ENCODE data around the gene CARHSP1. TPM values are rescaled to one million over a fixed set of nuclear protein-coding genes. Genes with fewer than 3 reads are reported as not detected.

The CARHSP1 gene
- total RNA-seq, 2 experiments from 2014 or later: 25.5 to 27.8 TPM

- no peak overlapping the region for H3K27ac Mint-ChIP-seq
- H3K4me3 Mint-ChIP-seq: no peak overlapping the region
- Histone ChIP-seq H3K4me3 (ENCODE audit: low read length) (no peak overlapping the region), H3K27me3 (ENCODE audit: control insufficient read depth in 1 of 2, insufficient read depth in 2 of 2, low read length in 2 of 2) (no peaks in the 10 kb centered on the region), H3K4me1 (ENCODE audit: insufficient read depth, low read length) (peaks cover 8% of the 10 kb centered on the region), H3K27ac (ENCODE audit: low read depth in 1 of 2, low read length in 2 of 2) (no peak overlapping the region), H3K9me3 (ENCODE audit: control insufficient read depth in 1 of 2, insufficient read depth in 1 of 2, low read length in 2 of 2) (no peaks in the 10 kb centered on the region), H3K36me3 (ENCODE audit: insufficient read depth, low read length) (peaks cover 45% of the 10 kb centered on the region)
- no peak for DNase-seq
- H3K4me1 Mint-ChIP-seq (ENCODE audit: low read depth): peaks cover 21% of the 10 kb centered on the region
- H3K36me3 Mint-ChIP-seq (ENCODE audit: low read depth): peaks cover 72% of the 10 kb centered on the region
- intact Hi-C loops (cut with DNase I, micrococcal nuclease): loop anchor here in 1 of 2 experiments (5.0 kb wide), 2 partner anchors 48 to 63 kb away; partner anchors contain the start of genes CARHSP1 and LITAFD
- ChIA-PET POLR2A (interaction anchor here (1.6 kb wide), 1 partner anchor 49 kb away, joined by 6 read pairs; the partner anchor contains the start of gene CARHSP1), CTCF (no interaction called here)
- H3K9me3 Mint-ChIP-seq: no peaks in the 10 kb centered on the region
- no peaks in the 10 kb centered on the region for H3K27me3 Mint-ChIP-seq
- TF ChIP-seq, protein P1, sequence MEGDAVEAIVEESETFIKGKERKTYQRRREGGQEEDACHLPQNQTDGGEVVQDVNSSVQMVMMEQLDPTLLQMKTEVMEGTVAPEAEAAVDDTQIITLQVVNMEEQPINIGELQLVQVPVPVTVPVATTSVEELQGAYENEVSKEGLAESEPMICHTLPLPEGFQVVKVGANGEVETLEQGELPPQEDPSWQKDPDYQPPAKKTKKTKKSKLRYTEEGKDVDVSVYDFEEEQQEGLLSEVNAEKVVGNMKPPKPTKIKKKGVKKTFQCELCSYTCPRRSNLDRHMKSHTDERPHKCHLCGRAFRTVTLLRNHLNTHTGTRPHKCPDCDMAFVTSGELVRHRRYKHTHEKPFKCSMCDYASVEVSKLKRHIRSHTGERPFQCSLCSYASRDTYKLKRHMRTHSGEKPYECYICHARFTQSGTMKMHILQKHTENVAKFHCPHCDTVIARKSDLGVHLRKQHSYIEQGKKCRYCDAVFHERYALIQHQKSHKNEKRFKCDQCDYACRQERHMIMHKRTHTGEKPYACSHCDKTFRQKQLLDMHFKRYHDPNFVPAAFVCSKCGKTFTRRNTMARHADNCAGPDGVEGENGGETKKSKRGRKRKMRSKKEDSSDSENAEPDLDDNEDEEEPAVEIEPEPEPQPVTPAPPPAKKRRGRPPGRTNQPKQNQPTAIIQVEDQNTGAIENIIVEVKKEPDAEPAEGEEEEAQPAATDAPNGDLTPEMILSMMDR (IDR thresholded peaks at IDR 0.05): no peak
- ATAC-seq (ENCODE audit: poor library complexity): no peak
Observed at GRCh38 chr16:8819411-8820034, 49.3 kb downstream of the CARHSP1 start.

- peaks cover 53% of the 10 kb centered on the region for H3K36me3 ChIP-seq (ENCODE audit: insufficient read depth, low read length)
- TF ChIP-seq, protein P1 (IDR thresholded peaks at IDR 0.05): no peak
- ATAC-seq (ENCODE audit: poor library complexity): no peak
- no peak overlapping the region for H3K27ac ChIP-seq (ENCODE audit: low read depth in 1 of 2, low read length in 2 of 2)
- ChIA-PET CTCF (no interaction called here), POLR2A (no interaction called here)
- peaks cover 21% of the 10 kb centered on the region for H3K4me1 Mint-ChIP-seq (ENCODE audit: low read depth)
- H3K4me3 ChIP-seq (ENCODE audit: low read length): no peak overlapping the region
- no peaks in the 10 kb centered on the region for H3K27me3 ChIP-seq (ENCODE audit: control insufficient read depth in 1 of 2, insufficient read depth in 2 of 2, low read length in 2 of 2)
- no peaks in the 10 kb centered on the region for H3K27me3 Mint-ChIP-seq
- peaks cover 8% of the 10 kb centered on the region for H3K4me1 ChIP-seq (ENCODE audit: insufficient read depth, low read length)
- intact Hi-C loops (cut with DNase I, micrococcal nuclease): loop anchor here in 1 of 2 experiments (5.0 kb wide), 2 partner anchors 49 to 64 kb away; partner anchors contain the start of genes CARHSP1 and LITAFD
- no peak overlapping the region for H3K27ac Mint-ChIP-seq
- no peaks in the 10 kb centered on the region for H3K9me3 Mint-ChIP-seq
- H3K9me3 ChIP-seq (ENCODE audit: control insufficient read depth in 1 of 2, insufficient read depth in 1 of 2, low read length in 2 of 2): no peaks in the 10 kb centered on the region
- H3K4me3 Mint-ChIP-seq: no peak overlapping the region
- DNase-seq: no peak
- peaks cover 74% of the 10 kb centered on the region for H3K36me3 Mint-ChIP-seq (ENCODE audit: low read depth)
Observed at GRCh38 chr16:8818504-8819270, 50.1 kb downstream of the CARHSP1 start.

DNA sequence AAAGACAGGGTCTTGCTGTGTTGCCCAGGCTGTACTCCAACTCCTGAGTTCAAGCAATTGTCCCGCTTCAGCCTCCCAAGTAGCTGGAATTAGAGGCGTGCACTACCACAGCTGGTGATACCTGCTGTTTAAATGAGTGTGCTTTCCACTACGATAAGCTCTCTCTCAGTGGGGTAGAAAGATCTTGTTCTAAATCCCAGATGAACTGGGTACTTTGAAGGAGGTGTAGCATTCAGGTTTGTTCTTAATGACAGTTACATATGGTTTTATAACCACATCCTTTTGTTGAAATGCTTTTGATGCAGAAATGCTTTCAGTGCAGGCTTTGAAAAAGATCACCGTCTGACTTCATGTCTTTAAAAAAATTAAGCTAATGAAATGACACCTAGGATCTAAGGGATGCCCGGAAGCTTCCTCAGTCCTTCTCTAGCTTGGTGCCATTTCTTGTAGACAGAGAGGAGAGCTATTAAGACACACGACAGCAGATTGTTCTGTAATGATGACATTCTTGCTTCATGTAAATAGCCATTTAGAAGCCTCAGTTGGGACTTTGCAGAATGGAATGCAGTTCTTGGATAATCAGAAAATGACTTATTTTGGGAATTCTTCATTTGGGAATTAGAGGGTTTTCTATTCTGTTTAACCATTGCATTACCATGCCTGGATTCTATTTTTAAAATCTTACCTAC, 51.7 kb downstream of the CARHSP1 start:
- Histone ChIP-seq H3K4me1 (ENCODE audit: insufficient read depth, low read length) (peaks cover 8% of the 10 kb centered on the region), H3K9me3 (ENCODE audit: control insufficient read depth in 1 of 2, insufficient read depth in 1 of 2, low read length in 2 of 2) (no peaks in the 10 kb centered on the region), H3K4me3 (ENCODE audit: low read length) (no peak overlapping the region), H3K27ac (ENCODE audit: low read depth in 1 of 2, low read length in 2 of 2) (no peak overlapping the region), H3K27me3 (ENCODE audit: control insufficient read depth in 1 of 2, insufficient read depth in 2 of 2, low read length in 2 of 2) (no peaks in the 10 kb centered on the region), H3K36me3 (ENCODE audit: insufficient read depth, low read length) (peaks cover 66% of the 10 kb centered on the region)
- ATAC-seq (ENCODE audit: poor library complexity) (peak; percentile 94), DNase-seq (peak in 3 of 14 experiments; percentile 21 to 62 (median 23))
- CTCF ChIA-PET: interaction anchor here (0.8 kb wide), 1 partner anchor 250 kb away, joined by 3 read pairs; no protein-coding TSS in a partner anchor
- intact Hi-C loops (cut with DNase I, micrococcal nuclease): loop anchor here in 1 of 2 experiments (5.0 kb wide), 2 partner anchors 50 to 65 kb away; partner anchors contain the start of genes CARHSP1 and LITAFD
- peak overlapping the region; percentile 9 for H3K27ac Mint-ChIP-seq
- TF ChIP-seq, protein P1 (IDR thresholded peaks at IDR 0.05): no peak
- peaks cover 79% of the 10 kb centered on the region for H3K36me3 Mint-ChIP-seq (ENCODE audit: low read depth)
- H3K4me1 Mint-ChIP-seq (ENCODE audit: low read depth): peaks cover 21% of the 10 kb centered on the region
- no peaks in the 10 kb centered on the region for H3K27me3 Mint-ChIP-seq
- H3K9me3 Mint-ChIP-seq: no peaks in the 10 kb centered on the region
- H3K4me3 Mint-ChIP-seq: no peak overlapping the region
- POLR2A ChIA-PET: interaction anchor here (1.0 to 1.7 kb wide), 8 partner anchors 11 to 274 kb away, joined by 3 to 14 read pairs (median 4); partner anchors contain the start of genes CARHSP1, HAPSTR1, PMM2 and TMEM186
